ENCODE data around the gene PCDHAC2. TPM values are rescaled to one million over a fixed set of nuclear protein-coding genes. Genes with fewer than 3 reads are reported as not detected.

PCDHAC2 gene
- total RNA-seq, result 10 to 100 TPM in 3 of 4 donors, 1 to 10 TPM in 1; 1.6 to 25.9 (median 13.9) TPM

GRCh38 chr5:140966293-140967225 is at the start of gene PCDHAC2:
PCDHAC2 (plus strand) TSS chr5:140966476; CDS start chr5:140966767, 291 bp downstream.
- peak; percentile 88 for ATAC-seq
- 0% methylated on average over 13 of the region's 80 CpGs; no CpG with 5 or more reads in 1 of the 2 donors for WGBS, 2 donors (ENCODE audit: low coverage in 1 of 2)
- Histone ChIP-seq H3K4me3 (peak within 1 kb of the TSS; percentile 66 to 69), H3K27me3 (no peaks in the 10 kb centered on the region), H3K27ac (peak within 1 kb of the TSS; percentile 67 to 87 (median 86)), H3K36me3 (no peaks in the 10 kb centered on the region), H3K9me3 (no peaks in the 10 kb centered on the region), H3K4me1 (peaks cover 0 to 78% (median 3%) of the 10 kb centered on the region in 3 donors)
- TF ChIP-seq POLR2AphosphoS5 (IDR thresholded peaks at IDR 0.05) (no peak), EP300 (IDR thresholded peaks at IDR 0.05) (no peak), POLR2A (IDR thresholded peaks at IDR 0.05) (no peak)
- TF ChIP-seq, protein P1, sequence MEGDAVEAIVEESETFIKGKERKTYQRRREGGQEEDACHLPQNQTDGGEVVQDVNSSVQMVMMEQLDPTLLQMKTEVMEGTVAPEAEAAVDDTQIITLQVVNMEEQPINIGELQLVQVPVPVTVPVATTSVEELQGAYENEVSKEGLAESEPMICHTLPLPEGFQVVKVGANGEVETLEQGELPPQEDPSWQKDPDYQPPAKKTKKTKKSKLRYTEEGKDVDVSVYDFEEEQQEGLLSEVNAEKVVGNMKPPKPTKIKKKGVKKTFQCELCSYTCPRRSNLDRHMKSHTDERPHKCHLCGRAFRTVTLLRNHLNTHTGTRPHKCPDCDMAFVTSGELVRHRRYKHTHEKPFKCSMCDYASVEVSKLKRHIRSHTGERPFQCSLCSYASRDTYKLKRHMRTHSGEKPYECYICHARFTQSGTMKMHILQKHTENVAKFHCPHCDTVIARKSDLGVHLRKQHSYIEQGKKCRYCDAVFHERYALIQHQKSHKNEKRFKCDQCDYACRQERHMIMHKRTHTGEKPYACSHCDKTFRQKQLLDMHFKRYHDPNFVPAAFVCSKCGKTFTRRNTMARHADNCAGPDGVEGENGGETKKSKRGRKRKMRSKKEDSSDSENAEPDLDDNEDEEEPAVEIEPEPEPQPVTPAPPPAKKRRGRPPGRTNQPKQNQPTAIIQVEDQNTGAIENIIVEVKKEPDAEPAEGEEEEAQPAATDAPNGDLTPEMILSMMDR (IDR thresholded peaks at IDR 0.05), result no peak

GRCh38 chr5:140923601-140924000 is 42.7 kb upstream of the PCDHAC2 start:
- 51 to 68% methylated on average over 4 of the region's 4 CpGs for WGBS, 2 donors (ENCODE audit: low coverage in 1 of 2)
- Histone ChIP-seq H3K27ac (no peak overlapping the region), H3K27me3 (peaks cover 27% of the 10 kb centered on the region), H3K4me1 (peaks cover 0 to 26% (median 11%) of the 10 kb centered on the region in 3 donors), H3K9me3 (no peaks in the 10 kb centered on the region), H3K36me3 (no peaks in the 10 kb centered on the region), H3K4me3 (no peak overlapping the region)
- TF ChIP-seq, protein P1 (IDR thresholded peaks at IDR 0.05), result no peak
- TF ChIP-seq POLR2A (IDR thresholded peaks at IDR 0.05), result no peak
- TF ChIP-seq POLR2AphosphoS5 (IDR thresholded peaks at IDR 0.05), result no peak
- TF ChIP-seq EP300 (IDR thresholded peaks at IDR 0.05), result no peak
- ATAC-seq, result no peak

GRCh38 chr5:140925806-140926442 is 40.4 kb upstream of the PCDHAC2 start, which contains the start of gene PCDHAC1:
PCDHAC1 (plus strand) TSS chr5:140926299; CDS start chr5:140926893, 594 bp downstream.
- no peak for TF ChIP-seq POLR2AphosphoS5 (IDR thresholded peaks at IDR 0.05)
- TF ChIP-seq POLR2A (IDR thresholded peaks at IDR 0.05), result no peak
- TF ChIP-seq, protein P1 (IDR thresholded peaks at IDR 0.05), result no peak
- TF ChIP-seq EP300 (IDR thresholded peaks at IDR 0.05), result no peak
- no peaks in the 10 kb centered on the region for H3K9me3 ChIP-seq
- peak; percentile 74 for ATAC-seq
- H3K27ac ChIP-seq, result peak within 1 kb of the TSS in 3 of 4 donors; percentile 79 to 81 (median 80)
- H3K4me1 ChIP-seq, result peaks cover 0 to 26% (median 11%) of the 10 kb centered on the region in 3 donors
- peaks cover 33% of the 10 kb centered on the region for H3K27me3 ChIP-seq
- no peaks in the 10 kb centered on the region for H3K36me3 ChIP-seq
- H3K4me3 ChIP-seq, result peak within 1 kb of the TSS; percentile 45 to 61
- 8 to 14% methylated on average over 3 to 8 of the region's 41 CpGs for WGBS, 2 donors (ENCODE audit: low coverage in 1 of 2)

DNA sequence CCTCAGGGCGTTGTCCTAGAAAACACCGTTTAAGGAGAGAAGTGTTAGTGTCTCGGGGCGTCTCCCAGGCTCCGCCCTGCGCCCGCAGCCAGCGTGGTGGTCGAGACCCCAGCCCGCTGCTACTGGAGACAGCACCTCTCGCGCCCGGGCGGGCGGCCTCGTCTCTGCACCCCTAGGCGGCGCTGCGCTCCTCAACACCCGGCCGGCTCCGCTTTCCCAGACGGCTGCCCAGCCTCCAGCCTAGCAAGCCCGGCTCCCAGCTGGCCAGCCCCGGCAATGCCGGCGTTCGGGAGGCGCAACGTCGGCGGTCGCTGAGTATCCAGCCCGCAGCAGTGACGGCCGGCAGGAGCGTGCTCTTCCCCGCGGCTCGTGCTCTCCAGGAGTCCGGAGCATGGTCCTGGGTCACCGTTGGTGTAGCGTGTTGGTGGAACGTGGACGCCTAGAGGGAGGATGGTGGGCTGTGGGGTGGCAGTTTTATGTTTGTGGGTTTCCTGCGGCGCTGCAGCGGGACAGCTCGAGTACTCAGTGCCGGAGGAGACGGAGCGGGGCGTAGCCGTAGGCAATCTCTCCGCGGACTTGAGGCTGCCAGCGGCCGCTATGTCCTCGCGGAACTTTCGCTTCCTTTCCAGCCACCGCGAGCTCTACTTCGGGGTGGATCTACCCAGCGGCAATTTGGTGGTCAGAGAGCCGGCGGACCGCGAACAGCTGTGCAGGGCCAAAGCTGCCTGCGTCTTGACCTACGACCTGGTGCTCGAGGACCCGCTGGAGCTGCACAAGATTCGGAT is 39.6 kb upstream of the PCDHAC2 start:
- Histone ChIP-seq H3K4me1 (peaks cover 0 to 26% (median 11%) of the 10 kb centered on the region in 3 donors), H3K9me3 (no peaks in the 10 kb centered on the region), H3K27ac (peak overlapping the region in 3 of 4 donors; percentile 79 to 81 (median 80)), H3K27me3 (peaks cover 33% of the 10 kb centered on the region), H3K36me3 (no peaks in the 10 kb centered on the region), H3K4me3 (peak overlapping the region; percentile 45 to 61)
- TF ChIP-seq, protein P1 (IDR thresholded peaks at IDR 0.05), result peak; percentile 75 to 94 (median 80)
- TF ChIP-seq POLR2AphosphoS5 (IDR thresholded peaks at IDR 0.05), result no peak
- ATAC-seq, result peak; percentile 92
- WGBS, 2 donors (ENCODE audit: low coverage in 1 of 2), result 0% methylated on average over 1 of the region's 74 CpGs; no CpG with 5 or more reads in 1 of the 2 donors

Data from gastroesophageal sphincter (tissue), 4 donors.